Activated T-cell treated with anti-CD3 and anti-CD28 coated beads, Interleukin-2, amount 50 U/mL, for 72 hours (primary cell): ENCODE data around the gene MGAT3. TPM values are rescaled to one million over a fixed set of nuclear protein-coding genes. Genes with fewer than 3 reads are reported as not detected.
"Not testable (repeated sequence)": the region's sequence is repeated elsewhere in the genome, so short reads cannot be mapped to it uniquely, and the experiment has no call there.

Experiments
- ATAC-seq, 2 donors: fragments of 150-1000 bp; cut with Tn5 transposase; replicated peaks in 1 of 2; 2 replicates each; pipeline ENCODE4 v1.10.0; 2021; ENCODE audit warnings: moderate library complexity in 2 of 2, mild to moderate bottlenecking in 1 of 2
- DNase-seq, 2 donors: peaks; one replicate each; pipeline ENCODE4 v3.0.0; 2021 to 2022; ENCODE audit warnings: mixed read lengths in 1 of 2
- H3K27ac Mint-ChIP-seq: one replicate; pipeline ENCODE4 v1.8.0; 2022; ENCODE audit warnings: mild to moderate bottlenecking, moderate library complexity, mixed read lengths
- H3K27me3 Mint-ChIP-seq: one replicate; pipeline ENCODE4 v1.8.0; 2022; ENCODE audit warnings: low read depth, mixed read lengths
- H3K36me3 Mint-ChIP-seq, 2 donors: one replicate each; pipeline ENCODE4 v1.8.0; 2022; ENCODE audit warnings: mixed read lengths in 2 of 2, mild to moderate bottlenecking in 1 of 2; ENCODE audit not compliant: insufficient read depth in 2 of 2
- H3K4me1 Mint-ChIP-seq: one replicate; pipeline ENCODE4 v1.8.0; 2022; ENCODE audit warnings: low read depth, mixed read lengths
- H3K4me3 Mint-ChIP-seq, 2 donors: one replicate each; pipeline ENCODE4 v1.8.0; 2022; ENCODE audit warnings: mild to moderate bottlenecking in 2 of 2, mixed read lengths in 2 of 2, moderate library complexity in 2 of 2
- H3K9me3 Mint-ChIP-seq, 2 donors: one replicate each; pipeline ENCODE4 v1.8.0; 2022; ENCODE audit warnings: mixed read lengths in 2 of 2
- total RNA-seq, 2 donors: library from RNA; stranded (reverse); gene quantifications; one replicate each; pipeline ENCODE4 v1.2.3, GENCODE V29; 2022

Gene MGAT3
- total RNA-seq, 2 donors from 2014 or later = 1.2 to 2.6 TPM

DNA sequence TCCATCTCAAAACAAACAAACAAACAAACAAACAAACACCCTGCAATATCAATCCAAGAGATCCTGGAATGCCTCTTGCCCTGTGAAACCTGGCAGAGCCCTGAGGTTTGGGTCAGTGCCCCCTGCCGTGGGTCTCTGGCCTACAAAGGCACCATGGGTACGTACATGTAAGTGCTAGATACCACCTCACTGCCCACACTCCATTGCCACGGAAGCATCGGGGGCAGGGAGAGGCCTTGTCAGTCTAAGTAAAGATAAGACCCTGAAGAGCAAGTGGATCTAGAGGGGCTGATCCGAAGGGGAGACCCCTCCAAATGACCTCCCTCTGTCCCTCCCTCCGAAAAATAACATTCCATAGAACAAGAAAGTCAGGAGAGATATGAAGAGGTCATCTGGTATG lies 43.3 kb downstream of the MGAT3 start:
- H3K4me3 Mint-ChIP-seq = no peak overlapping the region
- H3K27ac Mint-ChIP-seq = no peak overlapping the region
- ATAC-seq = no peak
- peaks cover 39% of the 10 kb centered on the region for H3K4me1 Mint-ChIP-seq
- no peaks in the 10 kb centered on the region for H3K27me3 Mint-ChIP-seq
- peaks cover 5 to 11% of the 10 kb centered on the region in 2 donors for H3K36me3 Mint-ChIP-seq
- no peak for DNase-seq
- H3K9me3 Mint-ChIP-seq = no peaks in the 10 kb centered on the region

DNA sequence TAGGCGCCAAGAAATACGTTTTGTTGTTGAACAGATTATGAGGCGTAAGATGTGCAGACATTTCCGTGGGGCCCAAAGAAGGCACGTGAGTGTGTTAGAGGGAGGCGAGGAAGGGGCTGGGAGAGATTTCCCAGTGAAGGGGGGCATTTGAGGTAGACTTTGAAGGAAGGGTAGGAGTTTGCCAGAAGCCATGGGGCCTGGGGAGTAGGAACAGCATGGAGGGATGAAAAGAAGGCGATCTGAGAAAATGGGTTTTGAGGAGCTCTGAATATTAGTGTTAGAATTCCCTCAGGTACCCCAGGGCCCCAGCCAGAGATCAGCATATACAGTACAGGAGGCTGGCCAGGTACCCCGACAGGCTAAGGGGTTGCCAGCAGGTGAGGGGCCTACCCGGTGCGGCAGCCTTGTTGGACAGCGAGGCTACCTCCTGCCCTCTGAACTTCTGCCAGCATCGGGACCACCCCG lies 44.9 kb downstream of the MGAT3 start:
- no peak for DNase-seq
- H3K36me3 Mint-ChIP-seq = peaks cover 12 to 21% of the 10 kb centered on the region in 2 donors
- H3K27ac Mint-ChIP-seq = peak overlapping the region; percentile 88
- peak overlapping the region; percentile 86 to 92 for H3K4me3 Mint-ChIP-seq
- H3K9me3 Mint-ChIP-seq = no peaks in the 10 kb centered on the region
- peaks cover 42% of the 10 kb centered on the region for H3K4me1 Mint-ChIP-seq
- ATAC-seq = no peak
- H3K27me3 Mint-ChIP-seq = no peaks in the 10 kb centered on the region

DNA sequence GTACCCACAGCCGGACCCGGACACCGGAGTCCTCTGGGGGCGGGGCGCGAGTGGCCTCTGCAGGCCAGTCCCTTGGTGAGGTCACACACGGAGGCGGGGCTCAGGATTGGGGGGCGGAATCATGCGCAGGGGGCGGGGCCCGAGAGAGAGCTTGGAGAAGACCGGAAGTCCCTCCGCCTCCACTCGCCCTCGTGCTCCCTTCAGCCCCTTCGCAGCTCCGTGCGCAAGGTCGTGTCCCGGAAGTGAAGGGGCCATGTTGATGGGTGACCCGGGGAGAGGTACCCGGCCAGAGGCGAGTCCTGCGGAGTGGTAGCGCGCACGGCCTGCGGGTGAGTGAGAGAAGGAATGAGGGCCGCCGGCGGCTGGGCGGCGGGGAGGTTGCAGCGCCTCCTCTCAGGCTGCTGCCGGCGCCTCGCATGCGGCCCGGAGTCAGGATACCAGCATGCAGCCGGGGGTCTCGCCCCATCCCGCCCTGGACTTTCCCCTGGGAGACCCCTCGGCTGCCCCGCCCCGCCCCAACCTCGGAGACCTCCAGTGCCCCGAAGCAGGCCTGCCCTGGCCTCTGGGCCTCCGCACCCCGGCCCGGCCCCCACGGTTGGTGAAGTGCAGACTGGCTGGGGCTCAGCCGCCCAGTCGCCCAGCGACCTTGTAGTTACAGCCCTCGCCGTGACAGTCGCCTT lies 45.4 kb downstream of the MGAT3 start, which contains the start of gene MIEF1:
Gene MIEF1 (plus strand): TSS at position 182 of the 680 bp plus-strand sequence. CDS start 9,005 bp downstream, outside the sequence.
- DNase-seq = peak; percentile 97 to 98
- H3K36me3 Mint-ChIP-seq = peaks cover 13 to 22% of the 10 kb centered on the region in 2 donors
- no peaks in the 10 kb centered on the region for H3K27me3 Mint-ChIP-seq
- peak; percentile 99 for ATAC-seq
- peak within 1 kb of the TSS; percentile 86 to 92 for H3K4me3 Mint-ChIP-seq
- H3K9me3 Mint-ChIP-seq = no peaks in the 10 kb centered on the region
- peaks cover 39% of the 10 kb centered on the region for H3K4me1 Mint-ChIP-seq
- H3K27ac Mint-ChIP-seq = peak within 1 kb of the TSS; percentile 94

DNA sequence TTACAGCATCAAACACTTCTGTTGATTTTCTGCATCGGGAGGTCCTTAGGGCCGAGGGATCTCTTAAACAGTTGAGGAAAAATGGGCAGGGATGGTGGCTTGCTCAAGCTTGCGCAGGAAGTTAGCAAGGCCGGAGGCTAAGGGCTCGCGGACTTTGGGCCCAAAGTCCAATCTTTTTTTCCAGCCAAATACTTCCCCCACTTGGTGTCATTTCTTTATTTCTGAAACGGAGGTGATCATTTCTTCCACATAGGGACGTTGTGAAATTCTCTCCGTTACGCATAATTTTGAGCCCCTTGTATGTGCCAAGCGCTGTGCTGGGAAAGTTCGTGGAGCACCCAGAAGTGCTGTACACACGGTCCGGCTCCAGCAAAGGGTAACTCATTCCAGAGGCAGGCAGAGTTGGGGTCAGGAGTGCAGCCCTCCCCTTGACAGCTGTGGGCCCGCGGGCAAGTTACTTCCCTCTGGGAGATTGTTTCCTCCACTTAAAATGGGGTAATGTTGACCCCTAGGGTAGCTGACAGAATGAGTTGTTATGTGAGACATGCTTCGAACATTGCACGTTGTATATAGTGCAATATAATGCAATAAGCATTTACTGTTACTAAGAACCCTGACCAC lies 46.1 kb downstream of the MGAT3 start:
- no peaks in the 10 kb centered on the region for H3K27me3 Mint-ChIP-seq
- DNase-seq (no peak), ATAC-seq (no peak)
- H3K9me3 Mint-ChIP-seq = no peaks in the 10 kb centered on the region
- H3K4me3 Mint-ChIP-seq = peak overlapping the region; percentile 86 to 92
- H3K36me3 Mint-ChIP-seq = peaks cover 13 to 22% of the 10 kb centered on the region in 2 donors
- peak overlapping the region; percentile 94 for H3K27ac Mint-ChIP-seq
- H3K4me1 Mint-ChIP-seq = peaks cover 35% of the 10 kb centered on the region

DNA sequence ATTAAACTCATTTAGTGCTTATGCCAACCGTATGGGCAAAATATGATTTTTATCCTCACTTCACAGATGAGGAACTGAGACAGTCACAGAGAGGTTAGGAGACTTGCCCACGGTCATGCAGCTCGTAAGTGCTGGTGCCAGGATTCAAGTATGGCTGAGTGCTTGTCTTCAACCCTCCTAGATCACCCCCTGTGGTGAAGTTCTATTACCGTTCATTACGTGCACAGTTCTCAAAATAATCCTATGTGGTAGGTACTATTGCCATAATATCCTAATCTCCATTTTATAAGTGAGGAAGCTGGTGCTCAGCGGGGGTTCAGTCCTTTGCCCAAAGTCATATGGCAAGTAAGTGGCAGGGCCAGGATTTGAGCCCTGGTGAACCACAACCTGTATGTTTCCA lies 46.8 kb downstream of the MGAT3 start:
- H3K27me3 Mint-ChIP-seq = no peaks in the 10 kb centered on the region
- H3K4me1 Mint-ChIP-seq = peaks cover 41% of the 10 kb centered on the region

DNA sequence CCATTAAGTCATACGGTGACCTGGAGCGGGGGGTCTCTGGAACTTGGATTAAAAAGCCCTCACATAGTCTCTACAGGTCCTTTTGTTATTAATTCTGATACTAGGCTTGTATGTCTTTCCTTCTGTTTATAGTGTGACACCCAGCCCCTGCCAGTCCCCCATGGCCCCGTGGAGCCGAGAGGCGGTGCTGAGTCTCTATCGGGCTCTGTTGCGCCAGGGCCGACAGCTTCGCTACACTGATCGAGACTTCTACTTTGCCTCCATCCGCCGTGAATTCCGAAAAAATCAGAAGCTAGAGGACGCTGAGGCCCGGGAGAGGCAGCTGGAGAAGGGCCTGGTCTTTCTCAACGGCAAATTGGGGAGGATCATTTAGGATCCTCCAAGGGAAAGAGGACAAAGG lies 47.3 kb downstream of the MGAT3 start:
- Mint-ChIP-seq H3K27me3 (no peaks in the 10 kb centered on the region), H3K9me3 (no peaks in the 10 kb centered on the region), H3K36me3 (peaks cover 14 to 27% of the 10 kb centered on the region in 2 donors), H3K4me1 (peaks cover 41% of the 10 kb centered on the region), H3K27ac (no peak overlapping the region), H3K4me3 (peak overlapping the region; percentile 86 to 92)
- ATAC-seq = no peak
- DNase-seq = no peak

More for the DNA sequence above, 46.8 kb downstream of the MGAT3 start:
- no peaks in the 10 kb centered on the region for H3K9me3 Mint-ChIP-seq
- DNase-seq (no peak), ATAC-seq (no peak)
- H3K4me3 Mint-ChIP-seq = peak overlapping the region; percentile 86 to 92
- H3K36me3 Mint-ChIP-seq = peaks cover 14 to 25% of the 10 kb centered on the region in 2 donors
- H3K27ac Mint-ChIP-seq = peak overlapping the region; percentile 94

DNA sequence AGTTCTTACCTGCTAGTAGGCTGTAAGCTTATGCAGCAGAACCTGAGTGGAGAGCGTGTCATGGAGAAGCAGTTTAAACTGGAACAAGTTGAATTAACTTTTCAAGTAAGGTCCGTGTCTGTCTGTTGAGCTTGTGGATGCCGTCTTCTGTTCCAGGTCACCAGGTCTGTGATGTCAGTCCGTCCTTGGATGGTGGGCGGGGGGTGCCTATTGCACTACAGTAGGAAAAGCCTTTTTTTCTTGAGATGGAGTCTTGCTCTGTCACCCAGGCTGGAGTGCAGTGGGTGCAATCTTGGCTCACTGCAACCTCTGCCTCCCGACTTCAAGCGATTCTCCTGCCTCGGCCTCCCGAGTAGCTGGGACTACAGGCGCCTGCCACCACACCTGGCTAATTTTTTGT lies 50.2 kb downstream of the MGAT3 start:
- peaks cover 16 to 34% of the 10 kb centered on the region in 2 donors for H3K36me3 Mint-ChIP-seq

DNA sequence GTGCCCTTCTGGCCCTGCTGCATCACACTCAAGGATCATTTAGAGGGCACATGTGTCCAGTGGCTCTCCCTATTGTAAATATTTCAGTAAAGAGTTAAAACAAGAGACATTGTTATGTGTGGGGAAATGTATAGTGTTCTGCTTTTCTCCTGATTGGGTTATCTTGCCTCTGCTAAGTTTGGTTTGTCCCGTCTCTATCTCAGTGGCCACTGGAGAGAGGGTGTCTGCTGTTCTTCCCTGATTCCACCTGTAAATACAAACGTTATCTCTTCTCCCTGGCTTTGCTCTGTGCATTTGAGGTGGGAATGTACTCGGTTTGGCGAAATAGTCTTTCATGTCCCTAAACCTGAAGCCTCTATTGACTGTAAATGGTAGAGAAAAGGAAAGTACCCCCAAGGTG lies 51.6 kb downstream of the MGAT3 start:
- Mint-ChIP-seq H3K36me3 (peaks cover 15 to 40% of the 10 kb centered on the region in 2 donors), H3K9me3 (no peaks in the 10 kb centered on the region), H3K27ac (peak overlapping the region; percentile 82), H3K4me3 (no peak overlapping the region), H3K4me1 (peaks cover 40% of the 10 kb centered on the region), H3K27me3 (no peaks in the 10 kb centered on the region)
- no peak for DNase-seq
- no peak for ATAC-seq

More for the DNA sequence above, 50.2 kb downstream of the MGAT3 start:
- not testable (repeated sequence) for ATAC-seq, H3K4me3 Mint-ChIP-seq, DNase-seq, H3K27me3 Mint-ChIP-seq, H3K9me3 Mint-ChIP-seq
- H3K27ac Mint-ChIP-seq = peak overlapping the region; percentile 60
- peaks cover 36% of the 10 kb centered on the region for H3K4me1 Mint-ChIP-seq

DNA sequence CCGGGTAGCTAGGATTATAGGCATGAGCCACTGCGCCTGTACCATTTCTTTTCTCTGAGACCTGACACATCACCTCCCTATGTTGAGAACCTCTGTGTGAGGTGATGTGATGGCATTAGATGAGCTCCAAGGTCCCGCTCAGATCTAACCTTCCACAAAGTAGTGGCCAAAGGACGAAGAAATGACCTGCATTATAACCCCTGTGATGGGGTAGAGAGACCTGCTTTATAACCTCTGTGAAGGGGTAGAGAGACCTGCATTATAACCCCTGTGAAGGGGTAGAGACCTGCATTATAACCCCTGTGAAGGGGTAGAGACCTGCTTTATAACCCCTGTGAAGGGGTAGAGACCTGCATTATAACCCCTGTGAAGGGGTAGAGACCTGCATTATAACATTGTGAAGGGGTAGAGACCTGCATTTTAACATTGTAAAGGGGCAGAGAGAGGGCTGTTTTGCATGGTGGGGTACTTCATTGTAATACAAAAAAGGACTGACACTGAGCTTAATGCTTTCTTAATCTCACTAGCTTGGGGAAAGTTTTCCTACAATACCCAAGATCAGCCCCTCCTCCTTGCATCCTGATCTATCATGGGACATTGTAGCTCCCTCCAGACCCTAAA lies 53.8 kb downstream of the MGAT3 start:
- Mint-ChIP-seq H3K4me3 (no peak overlapping the region), H3K36me3 (peaks cover 15 to 35% of the 10 kb centered on the region in 2 donors), H3K4me1 (peaks cover 41% of the 10 kb centered on the region), H3K27ac (no peak overlapping the region), H3K9me3 (no peaks in the 10 kb centered on the region), H3K27me3 (no peaks in the 10 kb centered on the region)
- ATAC-seq (no peak), DNase-seq (no peak)

DNA sequence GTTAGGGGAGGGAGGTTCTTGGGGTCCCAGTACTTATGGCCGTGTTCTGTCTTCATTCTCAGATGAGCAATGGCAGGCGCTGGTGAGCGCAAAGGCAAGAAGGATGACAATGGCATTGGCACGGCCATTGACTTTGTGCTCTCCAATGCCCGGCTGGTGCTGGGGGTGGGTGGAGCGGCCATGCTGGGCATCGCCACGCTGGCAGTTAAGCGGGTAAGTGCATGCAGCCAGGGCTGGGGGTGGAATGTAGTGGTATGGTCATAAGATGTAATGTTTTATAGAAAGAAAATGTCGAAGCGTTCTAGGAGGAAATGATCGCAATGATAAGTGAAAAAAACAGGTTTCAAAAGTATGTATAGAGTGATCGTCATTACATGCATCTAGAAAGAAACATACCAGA lies 54.4 kb downstream of the MGAT3 start:
- peaks cover 41% of the 10 kb centered on the region for H3K4me1 Mint-ChIP-seq
- no peak overlapping the region for H3K4me3 Mint-ChIP-seq
- no peaks in the 10 kb centered on the region for H3K9me3 Mint-ChIP-seq
- no peak for ATAC-seq
- no peak overlapping the region for H3K27ac Mint-ChIP-seq
- peaks cover 15 to 38% of the 10 kb centered on the region in 2 donors for H3K36me3 Mint-ChIP-seq
- DNase-seq = no peak
- H3K27me3 Mint-ChIP-seq = no peaks in the 10 kb centered on the region

DNA sequence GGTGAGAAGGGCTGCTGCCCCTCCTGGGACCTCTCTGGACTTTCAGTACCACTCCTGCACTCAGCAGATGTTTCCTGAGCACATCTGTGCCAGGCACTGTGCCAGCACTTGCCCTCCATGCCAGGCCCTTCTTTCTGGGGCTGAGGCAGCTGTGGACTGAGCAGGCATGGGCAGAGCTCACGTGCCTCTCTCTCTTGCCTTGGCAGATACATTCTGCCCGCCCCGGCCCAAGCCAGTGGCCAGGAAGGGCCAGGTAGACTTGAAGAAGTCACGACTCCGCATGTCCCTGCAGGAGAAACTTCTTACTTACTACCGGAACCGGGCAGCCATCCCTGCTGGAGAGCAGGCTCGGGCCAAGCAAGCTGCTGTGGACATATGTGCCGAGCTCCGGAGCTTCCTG lies 55.2 kb downstream of the MGAT3 start:
- no peak for ATAC-seq

DNA sequence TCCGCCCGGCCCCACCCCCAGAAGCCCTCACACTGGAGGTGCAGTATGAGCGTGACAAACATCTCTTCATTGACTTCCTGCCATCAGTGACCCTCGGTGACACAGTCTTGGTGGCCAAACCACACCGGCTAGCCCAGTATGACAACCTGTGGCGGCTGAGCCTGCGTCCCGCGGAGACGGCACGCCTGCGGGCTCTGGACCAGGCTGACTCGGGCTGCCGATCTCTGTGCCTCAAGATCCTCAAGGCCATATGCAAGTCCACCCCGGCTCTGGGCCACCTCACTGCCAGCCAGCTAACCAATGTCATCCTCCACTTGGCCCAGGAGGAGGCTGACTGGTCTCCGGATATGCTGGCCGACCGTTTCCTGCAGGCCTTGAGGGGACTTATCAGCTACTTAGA lies 57.0 kb downstream of the MGAT3 start:
- H3K36me3 Mint-ChIP-seq = peaks cover 11 to 28% of the 10 kb centered on the region in 2 donors

More for the DNA sequence above, 55.2 kb downstream of the MGAT3 start:
- Mint-ChIP-seq H3K36me3 (peaks cover 12 to 32% of the 10 kb centered on the region in 2 donors), H3K27ac (no peak overlapping the region), H3K27me3 (no peaks in the 10 kb centered on the region), H3K4me3 (no peak overlapping the region), H3K9me3 (no peaks in the 10 kb centered on the region), H3K4me1 (peaks cover 44% of the 10 kb centered on the region)
- no peak for DNase-seq

DNA sequence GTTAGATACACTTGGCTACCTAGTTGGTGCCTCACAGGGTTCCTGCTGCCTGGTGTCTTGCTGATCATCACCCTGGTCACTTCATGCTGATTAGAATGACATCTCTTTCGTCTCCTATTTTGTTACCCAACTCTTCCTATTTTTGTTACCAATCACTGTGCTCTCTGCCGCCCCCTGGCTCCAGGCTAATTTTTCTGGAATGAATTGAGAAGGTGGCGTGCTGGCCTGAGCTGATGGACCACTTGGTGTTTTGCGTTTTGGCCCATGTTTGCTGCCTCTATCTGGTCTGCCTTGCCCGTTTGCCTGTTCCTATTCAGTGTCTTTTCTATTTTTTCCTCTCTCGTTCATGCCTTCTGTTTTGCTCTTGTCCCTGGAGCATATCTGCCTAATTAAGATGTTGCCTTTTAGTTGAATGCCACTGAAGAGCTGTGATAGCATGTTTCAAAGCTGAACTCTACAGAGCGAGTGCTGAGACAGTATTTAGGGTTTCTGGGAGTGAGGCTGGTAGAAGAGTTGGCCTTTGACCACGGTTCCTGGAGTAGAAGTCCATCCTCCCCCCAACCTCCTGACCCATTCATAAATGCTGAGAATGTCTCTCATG lies 57.7 kb downstream of the MGAT3 start:
- DNase-seq (peak; percentile 50 to 56), ATAC-seq (no peak)
- Mint-ChIP-seq H3K4me3 (no peak overlapping the region), H3K27ac (peak overlapping the region; percentile 9), H3K9me3 (no peaks in the 10 kb centered on the region), H3K36me3 (peaks cover 11 to 24% of the 10 kb centered on the region in 2 donors), H3K4me1 (peaks cover 43% of the 10 kb centered on the region), H3K27me3 (no peaks in the 10 kb centered on the region)

More for the DNA sequence above, 57.0 kb downstream of the MGAT3 start:
- no peak overlapping the region for H3K27ac Mint-ChIP-seq
- H3K27me3 Mint-ChIP-seq = no peaks in the 10 kb centered on the region
- ATAC-seq (no peak), DNase-seq (no peak)
- peaks cover 43% of the 10 kb centered on the region for H3K4me1 Mint-ChIP-seq
- H3K9me3 Mint-ChIP-seq = no peaks in the 10 kb centered on the region
- no peak overlapping the region for H3K4me3 Mint-ChIP-seq
